ENCODE data around the gene CPEB1.

Gene CPEB1

GRCh38 chr15:82599862-82600261 lies 47.3 kb downstream of the CPEB1 start:
- in situ Hi-C loops (cut with HindIII; ENCODE audit: low sequenced_read_pairs) = no loop called here
- no peak overlapping the region for H3K4me3 ChIP-seq (ENCODE audit: low read depth, low read length)
- DNase-seq (ENCODE audit: low read depth, low spot score) = no peak
- no peak for TF ChIP-seq CTCF (IDR thresholded peaks at IDR 0.05; ENCODE audit: low read depth, low read length)

- in situ Hi-C loops (cut with HindIII; ENCODE audit: low sequenced_read_pairs) = no loop called here
- TF ChIP-seq CTCF (IDR thresholded peaks at IDR 0.05; ENCODE audit: low read depth, low read length) = no peak
- no peak for DNase-seq (ENCODE audit: low read depth, low spot score)
- no peak overlapping the region for H3K4me3 ChIP-seq (ENCODE audit: low read depth, low read length)
These were observed 49.3 kb downstream of the CPEB1 start for GRCh38 chr15:82597815-82598214.

GRCh38 chr15:82595766-82596165 lies 51.4 kb downstream of the CPEB1 start:
- no peak for TF ChIP-seq CTCF (IDR thresholded peaks at IDR 0.05; ENCODE audit: low read depth, low read length)
- DNase-seq (ENCODE audit: low read depth, low spot score) = no peak
- in situ Hi-C loops (cut with HindIII; ENCODE audit: low sequenced_read_pairs) = no loop called here
- H3K4me3 ChIP-seq (ENCODE audit: low read depth, low read length) = no peak overlapping the region

- in situ Hi-C loops (cut with HindIII; ENCODE audit: low sequenced_read_pairs) = no loop called here
- no peak for TF ChIP-seq CTCF (IDR thresholded peaks at IDR 0.05; ENCODE audit: low read depth, low read length)
- no peak for DNase-seq (ENCODE audit: low read depth, low spot score)
- no peak overlapping the region for H3K4me3 ChIP-seq (ENCODE audit: low read depth, low read length)
These were observed 52.0 kb downstream of the CPEB1 start for GRCh38 chr15:82595203-82595602.

- H3K4me3 ChIP-seq (ENCODE audit: low read depth, low read length) = no peak overlapping the region
- no peak for DNase-seq (ENCODE audit: low read depth, low spot score)
- TF ChIP-seq CTCF (IDR thresholded peaks at IDR 0.05; ENCODE audit: low read depth, low read length) = no peak
- in situ Hi-C loops (cut with HindIII; ENCODE audit: low sequenced_read_pairs) = no loop called here
These were observed 59.4 kb downstream of the CPEB1 start for GRCh38 chr15:82587805-82588204.

GRCh38 chr15:82585072-82585471 lies 62.1 kb downstream of the CPEB1 start:
- DNase-seq (ENCODE audit: low read depth, low spot score) = peak; percentile 29
- TF ChIP-seq CTCF (IDR thresholded peaks at IDR 0.05; ENCODE audit: low read depth, low read length) = no peak
- in situ Hi-C loops (cut with HindIII; ENCODE audit: low sequenced_read_pairs) = no loop called here
- no peak overlapping the region for H3K4me3 ChIP-seq (ENCODE audit: low read depth, low read length)

- DNase-seq (ENCODE audit: low read depth, low spot score) = no peak
- in situ Hi-C loops (cut with HindIII; ENCODE audit: low sequenced_read_pairs) = no loop called here
- H3K4me3 ChIP-seq (ENCODE audit: low read depth, low read length) = no peak overlapping the region
- no peak for TF ChIP-seq CTCF (IDR thresholded peaks at IDR 0.05; ENCODE audit: low read depth, low read length)
These were observed 66.5 kb downstream of the CPEB1 start for GRCh38 chr15:82580713-82581112.
